Left lung (tissue), 10 donors: ENCODE measurements around the gene NCAM2. TPM values are rescaled to one million over a fixed set of nuclear protein-coding genes. Genes with fewer than 3 reads are reported as not detected.
A peak's percentile ranks its signal among the peaks of the same experiment; 100 is the strongest.

ENCODE experiments used
- ATAC-seq: fragments of 200-7000 bp; cut with Tn5 transposase; one replicate; pipeline ENCODE4 v1.9.1; 2020; ENCODE audit warnings: moderate library complexity
- DNase-seq, 4 donors: peaks; one replicate each; pipeline ENCODE4 v3.0.0-alpha.2; 2013 to 2020
- H3K27ac ChIP-seq, 2 donors: fragments of 200-600 bp; sonication (generic) in 1 of 2; one replicate each; pipeline versions ENCODE4 v1.5.0 to v1.8.0; 2020 to 2021
- H3K27me3 ChIP-seq, 2 donors: fragments of 200-600 bp; sonication (generic) in 1 of 2; one replicate each; pipeline versions ENCODE4 v1.5.0 to v1.8.0; 2020 to 2021
- H3K36me3 ChIP-seq, 2 donors: fragments of 200-600 bp; sonication (generic) in 1 of 2; one replicate each; pipeline versions ENCODE4 v1.5.0 to v1.8.0; 2020 to 2021
- H3K4me1 ChIP-seq, 2 donors: fragments of 200-600 bp; one replicate each; pipeline ENCODE4 v1.8.0; 2021
- H3K4me3 ChIP-seq, 2 donors: fragments of 200-600 bp; sonication (generic) in 1 of 2; one replicate each; pipeline versions ENCODE4 v1.5.0 to v1.8.0; 2020 to 2021; ENCODE audit warnings: mild to moderate bottlenecking in 1 of 2
- H3K9me3 ChIP-seq, 2 donors: fragments of 200-600 bp; sonication (generic) in 1 of 2; one replicate each; pipeline versions ENCODE4 v1.5.0 to v1.8.0; 2020 to 2021
- CTCF ChIP-seq, 2 donors: fragments of 200-600 bp; sonication (generic) in 1 of 2; IDR thresholded peaks; one replicate each; pipeline versions ENCODE4 v1.5.0 to v1.8.0; 2021; ENCODE audit warnings: antibody characterized with exemption in 2 of 2
- intact Hi-C, 2 donors: fragments of 100-400 bp; cut with DNase I; formaldehyde crosslinking; loops; one replicate each; pipeline versions ENCODE4 v1.11.2 to v1.14.2; 2022
- polyA plus RNA-seq, 6 donors: library from polyadenylated mRNA; unstranded; fragments of 120-200 nt; gene quantifications; one replicate each; pipeline ENCODE4 v1.2.1, GENCODE V29; 2013; ENCODE audit not compliant: insufficient read length in 6 of 6
- total RNA-seq, 2 donors: library from RNA; stranded (reverse); fragmentation: NEBNext Ultra II Directional; extraction: Animal tissue kit (Norgen Biotek cat#: 25700); gene quantifications; one replicate each; pipeline ENCODE4 v1.2.1, GENCODE V29; 2021
- donor health status: DM: no; HTN: yes; CAD: no.
- donor health status: DM: no; HTN: no; CAD: no.

Gene NCAM2
- total and polyA plus RNA-seq, 8 donors = 3.3 to 30.4 (median 4.6) TPM

- TF ChIP-seq CTCF (IDR thresholded peaks at IDR 0.05) = no peak
- intact Hi-C loops = no loop called here
- Histone ChIP-seq H3K9me3 (no peaks in the 10 kb centered on the region), H3K27ac (no peak overlapping the region), H3K4me1 (no peaks in the 10 kb centered on the region), H3K36me3 (no peaks in the 10 kb centered on the region), H3K27me3 (no peaks in the 10 kb centered on the region), H3K4me3 (no peak overlapping the region)
- ATAC-seq (no peak), DNase-seq (no peak)
Measured at GRCh38 chr21:21246007-21246406, 247.8 kb downstream of the NCAM2 start.

GRCh38 chr21:21247424-21247823 lies 249.2 kb downstream of the NCAM2 start:
- Histone ChIP-seq H3K9me3 (no peaks in the 10 kb centered on the region), H3K36me3 (no peaks in the 10 kb centered on the region), H3K27me3 (no peaks in the 10 kb centered on the region), H3K4me1 (no peaks in the 10 kb centered on the region), H3K4me3 (no peak overlapping the region), H3K27ac (no peak overlapping the region)
- DNase-seq (no peak), ATAC-seq (peak; percentile 35)
- intact Hi-C loops = no loop called here
- TF ChIP-seq CTCF (IDR thresholded peaks at IDR 0.05) = no peak

GRCh38 chr21:21262048-21262447 lies 263.8 kb downstream of the NCAM2 start:
- DNase-seq (no peak), ATAC-seq (no peak)
- no peaks in the 10 kb centered on the region for H3K4me1 ChIP-seq
- H3K27me3 ChIP-seq = no peaks in the 10 kb centered on the region
- peaks cover 0 to 5% of the 10 kb centered on the region in 2 donors for H3K9me3 ChIP-seq
- H3K27ac ChIP-seq = no peak overlapping the region
- H3K4me3 ChIP-seq = no peak overlapping the region
- intact Hi-C loops = no loop called here
- no peaks in the 10 kb centered on the region for H3K36me3 ChIP-seq
- no peak for TF ChIP-seq CTCF (IDR thresholded peaks at IDR 0.05)

GRCh38 chr21:21268061-21268471 lies 269.9 kb downstream of the NCAM2 start:
- Histone ChIP-seq H3K27ac (no peak overlapping the region), H3K36me3 (no peaks in the 10 kb centered on the region), H3K4me3 (no peak overlapping the region), H3K27me3 (no peaks in the 10 kb centered on the region), H3K9me3 (no peaks in the 10 kb centered on the region), H3K4me1 (no peaks in the 10 kb centered on the region)
- TF ChIP-seq CTCF (IDR thresholded peaks at IDR 0.05) = no peak
- intact Hi-C loops = no loop called here
- DNase-seq = no peak
- no peak for ATAC-seq

DNA sequence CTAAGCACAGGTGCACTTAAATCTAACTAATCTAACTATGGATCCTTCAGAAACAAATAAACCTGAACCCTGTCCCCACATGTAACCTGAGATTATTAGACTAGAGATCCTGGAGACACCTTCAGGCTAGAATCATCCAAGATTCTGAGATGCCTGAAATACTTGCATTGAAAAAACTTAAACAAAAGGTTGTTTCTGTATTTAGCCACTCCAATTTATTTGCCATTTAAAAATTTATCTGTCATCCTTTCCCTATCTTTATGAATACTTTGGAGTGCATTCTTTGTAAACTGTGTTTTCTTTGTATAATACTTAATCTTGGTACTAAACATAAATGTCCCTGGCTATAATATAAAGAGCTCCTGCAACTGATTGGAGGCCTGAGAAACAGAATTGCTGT lies 270.7 kb downstream of the NCAM2 start:
- Histone ChIP-seq H3K36me3 (no peaks in the 10 kb centered on the region), H3K4me3 (no peak overlapping the region), H3K27ac (no peak overlapping the region), H3K27me3 (no peaks in the 10 kb centered on the region), H3K4me1 (no peaks in the 10 kb centered on the region), H3K9me3 (no peaks in the 10 kb centered on the region)
- intact Hi-C loops = no loop called here
- no peak for DNase-seq
- TF ChIP-seq CTCF (IDR thresholded peaks at IDR 0.05) = no peak
- no peak for ATAC-seq
